ENCODE measurements around the gene FDPS. TPM values are rescaled to one million over a fixed set of nuclear protein-coding genes. Genes with fewer than 3 reads are reported as not detected.

Gene FDPS
- total and polyA plus RNA-seq, 9 donors, result 102 to 125 (median 118) TPM

DNA sequence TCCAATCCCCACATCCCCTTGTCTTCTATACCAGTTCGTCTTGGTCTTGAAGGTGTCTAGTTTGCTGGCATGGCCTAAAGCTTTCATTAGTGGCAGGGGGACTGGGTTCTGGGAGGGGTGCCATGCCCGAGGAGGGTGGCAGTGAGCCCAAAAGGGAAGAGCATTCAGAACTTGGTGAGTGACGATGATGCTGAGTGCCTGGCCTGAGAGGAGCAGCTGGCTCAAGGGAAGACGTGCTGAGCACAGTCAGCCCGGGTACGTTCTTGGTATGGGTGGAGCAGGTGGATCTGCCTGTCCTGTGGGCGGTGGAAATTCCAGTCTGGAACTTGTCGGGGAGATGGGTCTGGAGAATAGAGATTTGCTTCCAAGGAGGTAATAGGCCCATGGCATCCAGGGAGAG lies 4.6 kb downstream of the FDPS start:
- no peak for DNase-seq
- Histone ChIP-seq H3K9me3 (replicated peaks; ENCODE audit: control insufficient read depth, low read depth, low read length) (no peaks in the 10 kb centered on the region), H3K36me3 (ENCODE audit: control insufficient read depth, insufficient read depth, low read length) (peaks cover 46% of the 10 kb centered on the region), H3K4me1 (ENCODE audit: control insufficient read depth, insufficient read depth, low read length) (peaks cover 17% of the 10 kb centered on the region), H3K4me3 (ENCODE audit: low read length) (no peak overlapping the region), H3K27me3 (ENCODE audit: control insufficient read depth, insufficient read depth, low read length) (no peaks in the 10 kb centered on the region), H3K27ac (ENCODE audit: low read length) (peak overlapping the region; percentile 65)
- 83% methylated on average over 7 of the region's 8 CpGs for WGBS (ENCODE audit: insufficient coverage)

DNA sequence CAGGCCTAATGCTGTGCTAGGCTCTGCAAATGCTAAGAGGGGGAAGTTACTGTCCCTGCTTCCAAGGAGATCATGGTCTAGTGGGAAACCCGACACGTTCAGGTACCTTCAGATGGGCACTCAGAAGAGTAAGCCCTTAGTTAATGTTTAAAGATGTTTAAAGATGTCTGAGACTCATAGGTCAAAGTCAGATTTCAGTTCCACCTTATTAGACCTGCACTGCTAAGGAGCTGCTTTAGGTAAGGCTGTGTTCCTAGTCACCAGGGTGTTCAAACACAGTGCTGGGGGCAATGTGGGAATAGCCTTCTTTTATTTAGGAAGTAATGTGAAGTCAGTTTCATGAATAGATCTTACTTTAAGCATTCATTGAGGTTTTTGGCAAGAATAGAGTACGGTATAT lies 8.3 kb downstream of the FDPS start:
- DNase-seq, result no peak
- no peak overlapping the region for H3K27ac ChIP-seq (ENCODE audit: low read length)
- H3K9me3 ChIP-seq (replicated peaks; ENCODE audit: control insufficient read depth, low read depth, low read length), result no peaks in the 10 kb centered on the region
- H3K36me3 ChIP-seq (ENCODE audit: control insufficient read depth, insufficient read depth, low read length), result peaks cover 49% of the 10 kb centered on the region
- no peaks in the 10 kb centered on the region for H3K27me3 ChIP-seq (ENCODE audit: control insufficient read depth, insufficient read depth, low read length)
- no peak overlapping the region for H3K4me3 ChIP-seq (ENCODE audit: low read length)
- H3K4me1 ChIP-seq (ENCODE audit: control insufficient read depth, insufficient read depth, low read length), result peaks cover 24% of the 10 kb centered on the region
- 100% methylated on average over 2 of the region's 3 CpGs for WGBS (ENCODE audit: insufficient coverage)

DNA sequence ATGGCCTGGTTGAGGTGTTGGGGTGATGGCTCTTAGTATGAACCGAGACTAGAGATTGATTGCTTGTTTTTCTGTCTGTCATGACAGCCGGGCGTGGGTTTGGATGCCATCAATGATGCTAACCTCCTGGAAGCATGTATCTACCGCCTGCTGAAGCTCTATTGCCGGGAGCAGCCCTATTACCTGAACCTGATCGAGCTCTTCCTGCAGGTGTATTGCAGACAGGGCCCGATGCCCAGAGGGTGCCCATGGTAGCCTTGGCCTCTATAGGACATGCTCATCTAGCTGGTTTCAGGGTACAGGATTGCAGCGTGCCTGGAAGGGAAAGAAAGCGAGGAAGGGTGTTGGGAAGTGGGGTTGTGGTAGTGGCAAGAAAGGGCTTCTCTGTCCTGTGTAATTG lies 9.4 kb downstream of the FDPS start:
- peaks cover 40% of the 10 kb centered on the region for H3K36me3 ChIP-seq (ENCODE audit: control insufficient read depth, insufficient read depth, low read length)
- DNase-seq, result no peak

DNA sequence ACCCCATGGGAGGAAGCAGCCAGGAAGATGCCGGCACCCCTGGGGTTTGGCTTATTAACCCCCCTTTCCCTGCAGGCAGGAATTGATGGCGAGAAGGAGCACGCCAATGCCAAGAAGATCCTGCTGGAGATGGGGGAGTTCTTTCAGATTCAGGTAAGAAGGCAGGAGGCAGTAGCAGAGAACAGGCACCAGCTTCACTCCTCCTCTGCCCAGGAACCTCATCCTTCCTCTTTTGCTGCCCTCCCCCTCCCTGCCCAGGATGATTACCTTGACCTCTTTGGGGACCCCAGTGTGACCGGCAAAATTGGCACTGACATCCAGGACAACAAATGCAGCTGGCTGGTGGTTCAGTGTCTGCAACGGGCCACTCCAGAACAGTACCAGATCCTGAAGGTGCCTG lies 10.9 kb downstream of the FDPS start:
- H3K36me3 ChIP-seq (ENCODE audit: control insufficient read depth, insufficient read depth, low read length), result peaks cover 31% of the 10 kb centered on the region
- no peak for DNase-seq
- no peaks in the 10 kb centered on the region for H3K27me3 ChIP-seq (ENCODE audit: control insufficient read depth, insufficient read depth, low read length)
- H3K27ac ChIP-seq (ENCODE audit: low read length), result no peak overlapping the region
- no peaks in the 10 kb centered on the region for H3K9me3 ChIP-seq (replicated peaks; ENCODE audit: control insufficient read depth, low read depth, low read length)
- peaks cover 27% of the 10 kb centered on the region for H3K4me1 ChIP-seq (ENCODE audit: control insufficient read depth, insufficient read depth, low read length)
- H3K4me3 ChIP-seq (ENCODE audit: low read length), result no peak overlapping the region
- WGBS (ENCODE audit: insufficient coverage), result 69% methylated on average over 2 of the region's 5 CpGs

More for the DNA sequence above, 9.4 kb downstream of the FDPS start:
- no peak overlapping the region for H3K4me3 ChIP-seq (ENCODE audit: low read length)
- 94% methylated on average over 9 of the region's 9 CpGs for WGBS (ENCODE audit: insufficient coverage)
- H3K27me3 ChIP-seq (ENCODE audit: control insufficient read depth, insufficient read depth, low read length), result no peaks in the 10 kb centered on the region
- peaks cover 31% of the 10 kb centered on the region for H3K4me1 ChIP-seq (ENCODE audit: control insufficient read depth, insufficient read depth, low read length)
- no peak overlapping the region for H3K27ac ChIP-seq (ENCODE audit: low read length)
- no peaks in the 10 kb centered on the region for H3K9me3 ChIP-seq (replicated peaks; ENCODE audit: control insufficient read depth, low read depth, low read length)

DNA sequence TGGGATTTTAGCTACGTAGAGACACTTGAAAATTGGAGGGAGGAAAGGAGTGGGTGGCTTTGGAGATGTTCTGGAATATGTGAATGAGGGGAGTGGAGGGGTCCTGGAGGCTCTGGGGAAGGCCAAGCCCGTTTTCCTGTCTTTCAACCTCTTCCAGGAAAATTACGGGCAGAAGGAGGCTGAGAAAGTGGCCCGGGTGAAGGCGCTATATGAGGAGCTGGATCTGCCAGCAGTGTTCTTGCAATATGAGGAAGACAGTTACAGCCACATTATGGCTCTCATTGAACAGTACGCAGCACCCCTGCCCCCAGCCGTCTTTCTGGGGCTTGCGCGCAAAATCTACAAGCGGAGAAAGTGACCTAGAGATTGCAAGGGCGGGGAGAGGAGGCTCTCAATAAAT lies 11.6 kb downstream of the FDPS start:
- no peak for DNase-seq
- Histone ChIP-seq H3K27ac (ENCODE audit: low read length) (peak overlapping the region; percentile 98), H3K9me3 (replicated peaks; ENCODE audit: control insufficient read depth, low read depth, low read length) (no peaks in the 10 kb centered on the region), H3K36me3 (ENCODE audit: control insufficient read depth, insufficient read depth, low read length) (peaks cover 25% of the 10 kb centered on the region), H3K27me3 (ENCODE audit: control insufficient read depth, insufficient read depth, low read length) (no peaks in the 10 kb centered on the region), H3K4me3 (ENCODE audit: low read length) (peak overlapping the region; percentile 94), H3K4me1 (ENCODE audit: control insufficient read depth, insufficient read depth, low read length) (peaks cover 32% of the 10 kb centered on the region)
- 17% methylated on average over 6 of the region's 11 CpGs for WGBS (ENCODE audit: insufficient coverage)

DNA sequence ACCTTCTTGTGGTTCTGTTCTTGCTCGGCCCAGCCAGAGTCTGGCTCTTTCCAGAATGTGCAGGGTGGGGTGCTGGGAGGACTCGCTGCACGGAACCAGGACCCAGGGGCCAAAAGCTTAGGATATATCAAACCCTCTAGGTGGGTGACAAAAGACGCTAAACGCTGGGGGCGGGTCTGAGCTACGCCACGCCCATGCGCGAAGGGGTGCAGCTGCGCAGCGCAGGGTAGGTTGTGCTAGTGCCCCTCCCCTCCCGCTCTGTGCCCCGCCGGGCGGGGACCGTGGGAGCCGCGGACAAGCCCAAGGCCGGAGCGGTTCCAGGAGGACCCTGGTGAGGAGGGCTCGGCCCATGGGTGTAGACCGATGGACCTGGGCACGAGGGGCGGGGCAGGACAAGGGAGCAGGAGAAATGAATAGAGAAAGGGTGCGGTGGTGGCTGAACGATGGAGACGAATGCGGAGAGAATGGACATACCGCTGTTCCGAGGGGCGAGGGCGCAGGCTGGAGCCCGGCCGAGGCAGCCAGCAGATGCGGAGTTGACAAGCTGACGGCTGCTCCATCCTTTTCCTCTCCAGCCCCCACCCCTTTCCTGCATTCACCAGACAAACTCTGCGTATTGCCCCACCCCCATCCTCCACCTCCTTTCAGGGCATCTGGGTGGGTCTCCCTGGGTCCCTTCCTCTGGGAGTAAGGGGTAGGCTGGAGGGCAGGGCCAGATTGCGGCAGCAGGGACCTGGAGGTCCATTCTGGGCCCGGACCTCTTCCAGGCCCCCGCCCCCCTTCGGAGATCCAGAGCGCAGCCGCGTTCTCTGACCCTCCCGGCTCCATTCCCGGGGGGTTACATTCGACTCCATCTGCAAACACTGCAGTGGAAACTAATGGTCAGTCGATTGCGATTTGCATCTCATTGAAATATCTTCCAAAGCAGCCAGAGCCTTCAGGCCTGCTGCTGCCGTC lies 12.3 kb downstream of the FDPS start, which contains the start of gene RUSC1:
Gene RUSC1 (plus strand): TSS at position 234 of the 957 bp plus-strand sequence. CDS start 880 bp downstream, outside the sequence.
- Histone ChIP-seq H3K4me1 (ENCODE audit: control insufficient read depth, insufficient read depth, low read length) (peaks cover 37% of the 10 kb centered on the region), H3K36me3 (ENCODE audit: control insufficient read depth, insufficient read depth, low read length) (peaks cover 31% of the 10 kb centered on the region), H3K27ac (ENCODE audit: low read length) (peak within 1 kb of the TSS; percentile 98), H3K27me3 (ENCODE audit: control insufficient read depth, insufficient read depth, low read length) (no peaks in the 10 kb centered on the region), H3K4me3 (ENCODE audit: low read length) (peak within 1 kb of the TSS; percentile 94), H3K9me3 (replicated peaks; ENCODE audit: control insufficient read depth, low read depth, low read length) (no peaks in the 10 kb centered on the region)
- WGBS (ENCODE audit: insufficient coverage), result 7% methylated on average over 33 of the region's 51 CpGs
- DNase-seq, result peak; percentile 97

DNA sequence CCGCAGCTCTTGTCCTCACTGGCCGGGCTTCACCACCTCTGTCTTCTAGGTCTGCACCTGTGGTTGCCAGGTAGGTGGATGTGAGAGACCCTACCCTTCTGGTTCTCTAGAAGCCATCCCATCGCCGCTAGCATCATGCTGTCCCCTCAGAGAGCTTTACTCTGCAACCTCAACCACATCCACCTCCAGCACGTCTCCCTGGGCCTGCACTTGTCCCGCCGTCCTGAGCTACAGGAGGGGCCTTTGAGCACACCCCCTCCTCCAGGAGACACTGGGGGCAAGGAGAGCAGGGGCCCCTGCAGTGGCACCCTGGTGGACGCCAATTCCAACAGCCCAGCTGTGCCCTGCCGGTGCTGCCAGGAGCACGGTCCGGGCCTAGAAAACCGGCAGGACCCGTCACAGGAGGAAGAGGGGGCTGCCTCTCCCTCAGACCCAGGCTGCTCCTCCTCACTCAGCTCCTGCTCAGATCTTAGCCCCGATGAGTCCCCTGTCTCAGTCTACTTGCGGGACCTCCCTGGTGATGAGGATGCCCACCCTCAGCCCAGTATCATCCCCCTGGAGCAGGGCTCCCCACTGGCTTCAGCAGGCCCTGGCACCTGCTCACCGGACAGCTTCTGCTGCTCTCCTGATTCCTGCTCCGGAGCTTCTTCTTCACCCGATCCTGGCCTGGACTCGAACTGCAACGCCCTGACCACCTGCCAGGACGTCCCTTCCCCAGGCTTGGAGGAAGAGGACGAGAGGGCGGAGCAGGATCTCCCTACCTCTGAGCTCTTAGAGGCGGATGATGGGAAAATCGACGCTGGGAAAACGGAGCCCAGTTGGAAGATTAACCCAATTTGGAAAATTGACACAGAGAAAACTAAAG lies 13.2 kb downstream of the FDPS start:
- H3K9me3 ChIP-seq (replicated peaks; ENCODE audit: control insufficient read depth, low read depth, low read length), result no peaks in the 10 kb centered on the region
- peaks cover 38% of the 10 kb centered on the region for H3K36me3 ChIP-seq (ENCODE audit: control insufficient read depth, insufficient read depth, low read length)
- peaks cover 37% of the 10 kb centered on the region for H3K4me1 ChIP-seq (ENCODE audit: control insufficient read depth, insufficient read depth, low read length)
- WGBS (ENCODE audit: insufficient coverage), result 34% methylated on average over 12 of the region's 27 CpGs
- no peaks in the 10 kb centered on the region for H3K27me3 ChIP-seq (ENCODE audit: control insufficient read depth, insufficient read depth, low read length)
- peak overlapping the region; percentile 98 for H3K27ac ChIP-seq (ENCODE audit: low read length)
- peak; percentile 60 for DNase-seq
- peak overlapping the region; percentile 94 for H3K4me3 ChIP-seq (ENCODE audit: low read length)

DNA sequence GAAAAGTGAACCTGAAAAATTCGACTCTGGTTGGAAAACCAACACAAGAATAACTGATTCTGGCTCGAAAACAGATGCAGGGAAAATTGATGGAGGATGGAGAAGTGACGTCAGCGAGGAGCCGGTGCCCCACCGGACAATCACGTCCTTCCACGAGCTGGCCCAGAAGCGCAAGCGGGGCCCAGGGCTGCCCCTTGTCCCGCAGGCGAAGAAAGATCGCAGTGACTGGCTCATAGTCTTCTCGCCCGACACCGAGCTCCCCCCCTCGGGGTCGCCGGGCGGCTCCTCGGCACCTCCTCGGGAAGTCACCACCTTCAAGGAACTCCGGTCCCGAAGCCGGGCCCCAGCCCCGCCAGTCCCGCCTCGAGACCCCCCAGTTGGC lies 13.9 kb downstream of the FDPS start:
- WGBS (ENCODE audit: insufficient coverage), result under 1% methylated on average over 24 of the region's 28 CpGs
- H3K4me1 ChIP-seq (ENCODE audit: control insufficient read depth, insufficient read depth, low read length), result peaks cover 37% of the 10 kb centered on the region
- no peaks in the 10 kb centered on the region for H3K9me3 ChIP-seq (replicated peaks; ENCODE audit: control insufficient read depth, low read depth, low read length)

DNA sequence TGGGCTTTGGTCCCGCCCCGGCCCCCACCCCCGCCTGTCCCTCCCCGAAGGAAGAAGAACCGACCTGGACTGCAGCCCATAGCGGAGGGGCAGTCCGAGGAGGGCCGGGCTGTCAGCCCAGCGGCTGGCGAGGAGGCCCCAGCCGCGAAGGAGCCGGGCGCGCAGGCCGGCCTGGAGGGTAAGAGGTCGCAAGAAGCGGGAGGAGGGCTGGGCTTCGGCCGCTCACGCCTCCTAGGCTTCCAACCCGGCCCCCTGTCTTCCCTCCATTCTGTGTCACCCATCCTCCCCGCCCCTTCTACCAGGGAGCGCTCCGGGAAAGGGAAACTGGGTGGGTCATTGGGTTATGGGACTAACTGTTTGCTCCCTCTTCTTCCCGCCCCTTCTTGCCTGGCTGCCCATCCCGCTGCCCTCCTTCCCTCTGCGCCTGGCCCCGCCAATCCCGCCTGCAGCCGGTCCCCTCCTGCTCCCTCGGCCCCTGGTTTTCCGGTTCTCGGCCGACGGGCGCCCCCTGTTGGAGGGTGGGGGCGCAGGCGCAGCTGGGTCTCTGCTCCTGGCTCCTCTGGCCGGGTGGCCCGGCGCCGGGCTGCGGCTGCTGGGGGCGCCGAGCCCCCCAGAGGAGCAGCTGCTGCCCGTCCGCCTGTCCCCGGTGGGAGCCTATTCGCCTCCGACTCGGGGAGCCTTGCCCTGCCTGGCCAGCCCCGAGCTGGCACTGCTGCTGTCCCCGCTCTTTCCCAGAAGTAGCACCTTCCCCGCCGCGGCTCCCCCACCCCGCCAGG lies 14.5 kb downstream of the FDPS start:
- no peaks in the 10 kb centered on the region for H3K9me3 ChIP-seq (replicated peaks; ENCODE audit: control insufficient read depth, low read depth, low read length)
- WGBS (ENCODE audit: insufficient coverage), result 0% methylated on average over 38 of the region's 58 CpGs
- H3K36me3 ChIP-seq (ENCODE audit: control insufficient read depth, insufficient read depth, low read length), result peaks cover 38% of the 10 kb centered on the region
- H3K27me3 ChIP-seq (ENCODE audit: control insufficient read depth, insufficient read depth, low read length), result no peaks in the 10 kb centered on the region
- H3K4me3 ChIP-seq (ENCODE audit: low read length), result peak overlapping the region; percentile 94
- H3K27ac ChIP-seq (ENCODE audit: low read length), result peak overlapping the region; percentile 98
- peak; percentile 96 for DNase-seq
- H3K4me1 ChIP-seq (ENCODE audit: control insufficient read depth, insufficient read depth, low read length), result peaks cover 37% of the 10 kb centered on the region

More for the DNA sequence above, 13.9 kb downstream of the FDPS start:
- H3K4me3 ChIP-seq (ENCODE audit: low read length), result peak overlapping the region; percentile 94
- peaks cover 38% of the 10 kb centered on the region for H3K36me3 ChIP-seq (ENCODE audit: control insufficient read depth, insufficient read depth, low read length)
- no peaks in the 10 kb centered on the region for H3K27me3 ChIP-seq (ENCODE audit: control insufficient read depth, insufficient read depth, low read length)
- H3K27ac ChIP-seq (ENCODE audit: low read length), result peak overlapping the region; percentile 98
- peak; percentile 55 for DNase-seq

All from muscle of leg (tissue), 11 donors.